H1 (cell line): ENCODE measurements around the gene UBALD1. TPM values are rescaled to one million over a fixed set of nuclear protein-coding genes. Genes with fewer than 3 reads are reported as not detected.

Source experiments
- CTCF ChIA-PET: fragments of 300-600 bp; sonication (Branson Sonifier 250); formaldehyde crosslinking; loops from one replicate; lab custom pipeline; 2021; ENCODE audit not compliant: partially characterized antibody; lab: Charles Lee
- POLR2A ChIA-PET: fragments of 300-600 bp; sonication (Branson Sonifier 250); formaldehyde crosslinking; loops from one replicate; lab custom pipeline; 2021; ENCODE audit warnings: inconsistent platforms; ENCODE audit not compliant: partially characterized antibody; lab: Charles Lee
- DNase-seq, 2 experiments: peaks; one replicate each; pipeline versions ENCODE4 v3.0.0 to v3.0.0-alpha.2; 2010 to 2022; ENCODE audit warnings: low spot score in 2 of 2, low read depth in 1 of 2, mixed read lengths in 1 of 2
- FAIRE-seq: peaks from 2 replicates; lab custom pipeline; 2011; peaks lifted over from hg19 to GRCh38; lab: Jason Lieb, UNC
- H2AFZ ChIP-seq: 2 replicates; pipeline ENCODE4 v1.8.1; 2012; ENCODE audit warnings: low read length, inconsistent platforms
- H2AK5ac ChIP-seq: 2 replicates; pipeline ENCODE4 v1.6.1; 2013; ENCODE audit warnings: low read depth, low read length
- H2BK120ac ChIP-seq: replicated peaks from 2 replicates; pipeline ENCODE3; 2013; ENCODE audit warnings: low read depth, low read length, inconsistent platforms
- H2BK12ac ChIP-seq: 2 replicates; pipeline ENCODE4 v1.6.1; 2013; ENCODE audit warnings: low read depth, low read length
- H2BK15ac ChIP-seq: 2 replicates; pipeline ENCODE4 v1.6.1; 2013; ENCODE audit warnings: low read length
- H2BK20ac ChIP-seq: 2 replicates; pipeline ENCODE4 v1.6.1; 2013; ENCODE audit warnings: low read length
- H2BK5ac ChIP-seq: 2 replicates; pipeline ENCODE4 v1.6.1; 2013; ENCODE audit warnings: low read depth, low read length
- H3K14ac ChIP-seq: 2 replicates; pipeline ENCODE4 v1.6.1; 2013; ENCODE audit warnings: inconsistent platforms; ENCODE audit not compliant: insufficient read length
- H3K18ac ChIP-seq: 2 replicates; pipeline ENCODE4 v1.6.1; 2013; ENCODE audit warnings: low read length; ENCODE audit errors: extremely low read depth
- H3K23ac ChIP-seq: 2 replicates; pipeline ENCODE4 v1.6.1; 2013; ENCODE audit warnings: inconsistent platforms; ENCODE audit not compliant: insufficient read length
- H3K23me2 ChIP-seq: 2 replicates; pipeline ENCODE4 v1.6.1; 2013; ENCODE audit warnings: low read depth, low read length
- H3K27ac ChIP-seq: 2 replicates; pipeline ENCODE4 v1.6.1; 2011; ENCODE audit warnings: low read depth, low read length, inconsistent platforms
- H3K27me3 ChIP-seq, 4 experiments: replicated peaks in 1 of 4; 1 replicate in 1 of 4; 2 replicates in 3 of 4; pipeline versions ENCODE4 v1.6.1 to v1.8.1; 2011 to 2013; ENCODE audit warnings: low read length in 3 of 4, mild to moderate bottlenecking in 3 of 4, inconsistent platforms in 2 of 4, mixed read lengths in 2 of 4, moderate library complexity in 1 of 4; ENCODE audit not compliant: control insufficient read depth in 3 of 4, insufficient read depth in 3 of 4; ENCODE audit errors: extremely low read depth in 1 of 4
- H3K36me3 ChIP-seq, 4 experiments: 2 replicates each; pipeline versions ENCODE4 v1.6.1 to v1.8.1; 2011 to 2013; ENCODE audit warnings: mild to moderate bottlenecking in 4 of 4, low read length in 3 of 4, moderate library complexity in 2 of 4, control low read depth in 1 of 4, inconsistent platforms in 1 of 4; ENCODE audit not compliant: insufficient read depth in 4 of 4, control insufficient read depth in 2 of 4
- H3K4ac ChIP-seq: replicated peaks from 2 replicates; pipeline ENCODE3; 2013; ENCODE audit warnings: low read length, low read depth, mixed read lengths, inconsistent platforms; ENCODE audit not compliant: insufficient read length
- H3K4me1 ChIP-seq, 4 experiments: replicated peaks in 1 of 4; 1 replicate in 1 of 4; 2 replicates in 3 of 4; pipeline versions ENCODE4 v1.6.1 to v1.8.1; 2011 to 2013; ENCODE audit warnings: low read length in 3 of 4, inconsistent platforms in 2 of 4, mixed read lengths in 1 of 4; ENCODE audit not compliant: insufficient read depth in 4 of 4, control insufficient read depth in 3 of 4
- H3K4me2 ChIP-seq, 2 experiments: 2 replicates each; pipeline versions ENCODE4 v1.6.1 to v1.8.1; 2011 to 2013; ENCODE audit warnings: low read depth in 2 of 2, low read length in 2 of 2, control low read depth in 1 of 2, inconsistent platforms in 1 of 2, mild to moderate bottlenecking in 1 of 2; ENCODE audit not compliant: insufficient read depth in 1 of 2
- H3K4me3 ChIP-seq, 4 experiments: fragments of 200-600, 300-600 bp in 1 of 4; sonication (generic), shearing (Covaris generic), sonication (Bioruptor Twin) in 1 of 4; 2 replicates each; pipeline versions ENCODE4 v1.5.1 to v1.8.1; 2011 to 2016; ENCODE audit warnings: low read length in 4 of 4, low read depth in 3 of 4, control low read depth in 2 of 4, inconsistent platforms in 2 of 4, mild to moderate bottlenecking in 2 of 4, mixed read lengths in 1 of 4, moderate library complexity in 1 of 4; ENCODE audit not compliant: insufficient read depth in 2 of 4; ENCODE audit errors: extremely low read depth in 1 of 4
- H3K56ac ChIP-seq: replicated peaks from 2 replicates; pipeline ENCODE3; 2013; ENCODE audit warnings: low read depth, mild to moderate bottlenecking, mixed read lengths, low read length, inconsistent platforms; ENCODE audit not compliant: insufficient read length
- H3K79me1 ChIP-seq: 2 replicates; pipeline ENCODE4 v1.6.1; 2013; ENCODE audit warnings: low read depth, low read length, control low read depth
- H3K79me2 ChIP-seq, 2 experiments: 2 replicates each; pipeline versions ENCODE4 v1.6.1 to v1.8.1; 2012 to 2013; ENCODE audit warnings: low read length in 2 of 2, mild to moderate bottlenecking in 2 of 2, inconsistent platforms in 1 of 2; ENCODE audit not compliant: insufficient read depth in 2 of 2, control insufficient read depth in 1 of 2
- H3K9ac ChIP-seq, 4 experiments: replicated peaks in 1 of 4; 1 replicate in 1 of 4; 2 replicates in 3 of 4; pipeline versions ENCODE4 v1.6.1 to v1.8.1; 2011 to 2013; ENCODE audit warnings: low read depth in 3 of 4, low read length in 3 of 4, control low read depth in 2 of 4, mild to moderate bottlenecking in 2 of 4, moderate library complexity in 2 of 4, inconsistent platforms in 1 of 4; ENCODE audit errors: extremely low read depth in 1 of 4
- H3K9me3 ChIP-seq, 2 experiments: 2 replicates each; pipeline versions ENCODE4 v1.6.1 to v1.8.1; 2012 to 2013; ENCODE audit warnings: mild to moderate bottlenecking in 2 of 2, moderate library complexity in 2 of 2, control low read depth in 1 of 2, inconsistent platforms in 1 of 2, low read depth in 1 of 2, low read length in 1 of 2, mixed read lengths in 1 of 2; ENCODE audit not compliant: insufficient read depth in 2 of 2
- H4K20me1 ChIP-seq, 2 experiments: replicated peaks in 1 of 2; 2 replicates each; pipeline versions ENCODE3 to v1.8.1; 2011 to 2013; ENCODE audit warnings: inconsistent platforms in 2 of 2, low read length in 2 of 2, mild to moderate bottlenecking in 1 of 2; ENCODE audit not compliant: insufficient read depth in 2 of 2, control insufficient read depth in 1 of 2
- H4K5ac ChIP-seq: 2 replicates; pipeline ENCODE4 v1.6.1; 2013; ENCODE audit warnings: low read length, low read depth, mixed read lengths, inconsistent platforms; ENCODE audit not compliant: insufficient read length
- H4K8ac ChIP-seq: 2 replicates; pipeline ENCODE4 v1.8.0; 2013; ENCODE audit warnings: mild to moderate bottlenecking, moderate library complexity, low read length, inconsistent platforms; ENCODE audit not compliant: insufficient read depth; ENCODE audit errors: extremely low read depth
- H4K91ac ChIP-seq: replicated peaks from 2 replicates; pipeline ENCODE3; 2013; ENCODE audit warnings: low read length, mixed read lengths, inconsistent platforms; ENCODE audit not compliant: insufficient read length
- BACH1 ChIP-seq: IDR thresholded peaks from 2 replicates; pipeline ENCODE4 v1.6.1; 2012; ENCODE audit warnings: low read length, improper control_type of control experiment
- CBX5 ChIP-seq: fragments of 300-800, 300-1000 bp; sonication (generic); IDR thresholded peaks from 2 replicates; pipeline ENCODE4 v1.7.1; 2016; ENCODE audit warnings: antibody characterized with exemption, low read length, low read depth
- CHD1 ChIP-seq: IDR thresholded peaks from 2 replicates; pipeline ENCODE4 v1.6.1; 2012; ENCODE audit warnings: low read depth, low read length, improper control_type of control experiment
- CREB1 ChIP-seq: IDR thresholded peaks from 2 replicates; pipeline ENCODE4 v1.6.1; 2012; ENCODE audit warnings: inconsistent platforms
- E2F6 ChIP-seq: IDR thresholded peaks from 2 replicates; pipeline ENCODE4 v1.6.1; 2012; ENCODE audit warnings: inconsistent platforms
- FOSL1 ChIP-seq: IDR thresholded peaks from 2 replicates; pipeline ENCODE4 v1.6.1; 2011; ENCODE audit warnings: mild to moderate bottlenecking, low read depth, low read length, moderate library complexity; ENCODE audit not compliant: insufficient read depth
- GTF2F1 ChIP-seq: IDR thresholded peaks from 2 replicates; pipeline ENCODE4 v1.6.1; 2012; ENCODE audit warnings: low read depth, low read length, improper control_type of control experiment, borderline replicate concordance
- HDAC2 ChIP-seq, 2 experiments: fragments of 300-600 bp in 1 of 2; sonication (generic) in 1 of 2; IDR thresholded peaks; 2 replicates each; pipeline ENCODE4 v1.6.1; 2011 to 2012; ENCODE audit warnings: low read depth in 2 of 2, low read length in 2 of 2, mild to moderate bottlenecking in 2 of 2, moderate library complexity in 2 of 2, borderline replicate concordance in 1 of 2, inconsistent platforms in 1 of 2
- KDM1A ChIP-seq: fragments of 200-600, 300-600 bp; sonication (generic); IDR thresholded peaks from 2 replicates; pipeline ENCODE4 v1.7.1; 2016; ENCODE audit warnings: mild to moderate bottlenecking, low read length, borderline replicate concordance
- MAFK ChIP-seq: IDR thresholded peaks from 2 replicates; pipeline ENCODE4 v1.6.1; 2012; ENCODE audit warnings: low read depth, mild to moderate bottlenecking, improper control_type of control experiment, low read length
- NANOG ChIP-seq: IDR thresholded peaks from 2 replicates; pipeline ENCODE4 v1.6.1; 2011; ENCODE audit warnings: low read length, low read depth, mild to moderate bottlenecking, inconsistent platforms; ENCODE audit not compliant: insufficient read depth, poor library complexity, severe bottlenecking
- NRF1 ChIP-seq: IDR thresholded peaks from 2 replicates; pipeline ENCODE4 v1.6.1; 2011; ENCODE audit warnings: mild to moderate bottlenecking, low read depth, low read length, improper control_type of control experiment
- SIX5 ChIP-seq: IDR thresholded peaks from 2 replicates; pipeline ENCODE4 v1.6.1; 2011; ENCODE audit warnings: mild to moderate bottlenecking, low read depth, low read length
- SP4 ChIP-seq: IDR thresholded peaks from 2 replicates; pipeline ENCODE4 v1.6.1; 2012; ENCODE audit warnings: low read length, inconsistent platforms
- WGBS, 2 experiments: shearing (Covaris generic) in 1 of 2; methylation state at CpG; one replicate each; pipeline versions ENCODE4 v1.1.6 to v1.1.7; 2013 to 2015; ENCODE audit warnings: low lambda C conversion rate in 2 of 2, mixed read lengths in 2 of 2, inconsistent platforms in 1 of 2, low coverage in 1 of 2, missing lambda C conversion rate in 1 of 2; ENCODE audit not compliant: insufficient replicate concordance in 2 of 2, insufficient coverage in 1 of 2, insufficient read length in 1 of 2; ENCODE audit errors: extremely low coverage in 1 of 2, missing lambda C conversion rate in 1 of 2; 5-methylcytosine and 5-hydroxymethylcytosine counted together
- polyA plus RNA-seq, 7 experiments: library from polyadenylated mRNA; depleted of rRNA in 3 of 7; stranded (reverse) in 5 of 7; unstranded in 2 of 7; fragments of >200 nt in 5 of 7; fragments of 200-250 nt in 2 of 7; gene quantifications; 1 replicate in 5 of 7; 2 replicates in 1 of 7; 4 replicates in 1 of 7; pipeline versions ENCODE4 v1.2.1 to v1.2.3, GENCODE V29; 2011 to 2013; ENCODE audit warnings: missing spikeins in 2 of 7, mixed read lengths in 2 of 7
- total RNA-seq: library from RNA; stranded (reverse); fragmentation: NEBNext Ultra II Directional; extraction: Animal tissue kit (Norgen Biotek cat#: 25700); gene quantifications from 2 replicates; pipeline ENCODE4 v1.2.1, GENCODE V29; 2021

UBALD1 gene
- total and polyA plus RNA-seq, 2 of the 8 experiments (the other 6 are each of a cell fraction or from before 2014, with no cell fraction given) = 28.6 to 62.0 TPM

GRCh38 chr16:4631444-4631843, 16.8 kb upstream of the UBALD1 start:
- CTCF ChIA-PET = interaction anchor here (0.7 to 1.0 kb wide), 2 partner anchors 14 to 45 kb away, joined by 3 read pairs; no protein-coding TSS in a partner anchor
- TF ChIP-seq NRF1 (no peak), FOSL1 (no peak), GTF2F1 (no peak), SP4 (no peak), BACH1 (no peak), NANOG (no peak), SIX5 (no peak), KDM1A (no peak), HDAC2 (IDR thresholded peaks at IDR 0.05; ENCODE audit: borderline replicate concordance in 1 of 2, low read depth in 2 of 2, low read length in 2 of 2) (no peak), CHD1 (no peak), E2F6 (no peak), CREB1 (no peak), CBX5 (no peak), MAFK (no peak)

More at GRCh38 chr16:4631444-4631843, 16.8 kb upstream of the UBALD1 start:
- H3K9me3 ChIP-seq = no peaks in the 10 kb centered on the region
- H2BK15ac ChIP-seq = no peak overlapping the region
- no peak overlapping the region for H3K9ac ChIP-seq
- no peaks in the 10 kb centered on the region for H3K27me3 ChIP-seq
- H2BK5ac ChIP-seq = no peak overlapping the region
- peaks cover 4% of the 10 kb centered on the region in 2 experiments for H4K20me1 ChIP-seq
- H3K23me2 ChIP-seq = no peaks in the 10 kb centered on the region
- no peak overlapping the region for H4K91ac ChIP-seq
- no peak overlapping the region for H3K18ac ChIP-seq
- H3K4me2 ChIP-seq = no peak overlapping the region
- POLR2A ChIA-PET = interaction anchor here (0.8 to 1.1 kb wide), 2 partner anchors 11 to 130 kb away, joined by 3 read pairs; no protein-coding TSS in a partner anchor
- no peak overlapping the region for H4K5ac ChIP-seq
- no peak overlapping the region for H2BK12ac ChIP-seq
- no peak overlapping the region for H2AK5ac ChIP-seq
- no peak for FAIRE-seq
- no peak overlapping the region for H2BK20ac ChIP-seq
- no peaks in the 10 kb centered on the region; a peak in 1 of 7 replicates for H3K4me1 ChIP-seq
- H3K27ac ChIP-seq = no peak overlapping the region
- H3K14ac ChIP-seq = no peak overlapping the region
- H3K36me3 ChIP-seq = peaks cover 0 to 6% (median under 1%) of the 10 kb centered on the region in 4 experiments; a peak in 2 of 8 replicates
- no peak overlapping the region for H3K4me3 ChIP-seq
- 85% methylated on average over 1 of the region's 1 CpG; no CpG with 5 or more reads in 1 of the 2 experiments for WGBS, 2 experiments
- H3K23ac ChIP-seq = no peak overlapping the region
- H3K4ac ChIP-seq = no peak overlapping the region
- no peak for DNase-seq
- no peak overlapping the region for H2BK120ac ChIP-seq
- peaks cover 18% of the 10 kb centered on the region for H3K79me1 ChIP-seq
- H2AFZ ChIP-seq = no peak overlapping the region
- no peak overlapping the region for H4K8ac ChIP-seq
- H3K79me2 ChIP-seq = peaks cover 10 to 74% of the 10 kb centered on the region in 2 experiments
- no peak overlapping the region for H3K56ac ChIP-seq
